HepG2 (cell line): ENCODE measurements around the gene NHERF2. TPM values are rescaled to one million over a fixed set of nuclear protein-coding genes. Genes with fewer than 3 reads are reported as not detected.

Experiments used
- KMT2A ChIP-seq: sonication (generic); formaldehyde crosslinking; IDR thresholded peaks from 2 replicates; pipeline ENCODE4 v1.4.0; 2020; ENCODE audit warnings: missing genetic modification reagents
- NR3C1 ChIP-seq: sonication (generic); formaldehyde crosslinking; IDR thresholded peaks from 2 replicates; pipeline ENCODE4 v1.4.0; 2020; ENCODE audit warnings: missing genetic modification reagents
- PCBP1 ChIP-seq: fragments of 200-400 bp; formaldehyde crosslinking; IDR thresholded peaks from 2 replicates; pipeline ENCODE4 v1.6.1; 2017; ENCODE audit warnings: mild to moderate bottlenecking, low read depth, low read length, borderline replicate concordance
- RNF219 ChIP-seq: sonication (generic); formaldehyde crosslinking; IDR thresholded peaks from 2 replicates; pipeline ENCODE4 v1.5.0; 2020; ENCODE audit warnings: mild to moderate bottlenecking, missing genetic modification reagents
- STAT6 ChIP-seq: sonication (generic); formaldehyde crosslinking; IDR thresholded peaks from 2 replicates; pipeline ENCODE4 v1.4.0; 2020; ENCODE audit warnings: missing genetic modification reagents, mild to moderate bottlenecking, borderline replicate concordance
- TCF7 ChIP-seq: sonication (generic); IDR thresholded peaks from 2 replicates; pipeline ENCODE4 v1.6.1; 2016; ENCODE audit warnings: antibody characterized with exemption, low read depth
- TOE1 ChIP-seq: sonication (generic); formaldehyde crosslinking; IDR thresholded peaks from 2 replicates; pipeline ENCODE4 v1.4.0; 2020; ENCODE audit warnings: mild to moderate bottlenecking, missing genetic modification reagents
- ZNF550 ChIP-seq: sonication (generic); formaldehyde crosslinking; IDR thresholded peaks from 2 replicates; pipeline ENCODE4 v1.4.0; 2020; ENCODE audit warnings: mild to moderate bottlenecking, missing genetic modification reagents, borderline replicate concordance
- ZNF567 ChIP-seq: sonication (generic); formaldehyde crosslinking; IDR thresholded peaks from 2 replicates; pipeline ENCODE4 v1.8.1; 2023; ENCODE audit warnings: mild to moderate bottlenecking, missing genetic modification reagents, borderline replicate concordance
- ZNF672 ChIP-seq: sonication (generic); formaldehyde crosslinking; IDR thresholded peaks from 2 replicates; pipeline ENCODE4 v1.8.1; 2022; ENCODE audit warnings: missing genetic modification reagents
- ZNF746 ChIP-seq: sonication (generic); formaldehyde crosslinking; IDR thresholded peaks from 2 replicates; pipeline ENCODE4 v1.8.0; 2022; ENCODE audit warnings: mild to moderate bottlenecking, missing genetic modification reagents
- ZSCAN9 ChIP-seq: IDR thresholded peaks from 2 replicates; pipeline ENCODE4 v1.6.1; 2016; ENCODE audit warnings: borderline replicate concordance
- polyA plus RNA-seq, 8 experiments: library from polyadenylated mRNA; depleted of rRNA in 3 of 8; stranded (reverse) in 7 of 8; unstranded in 1 of 8; fragments of >200 nt; fragmentation: Illumina TruSeq in 4 of 8; extraction: Trizol in 4 of 8; gene quantifications; 2 replicates each; pipeline versions ENCODE4 v1.2.1 to v1.2.3, GENCODE V29; 2011 to 2016; ENCODE audit warnings: low read depth in 4 of 8, missing spikeins in 1 of 8, mixed read lengths in 1 of 8; ENCODE audit not compliant: insufficient read depth in 1 of 8
- total RNA-seq, 5 experiments: library from RNA; depleted of rRNA; stranded (reverse); fragments of >200 nt; fragmentation: Illumina TruSeq; extraction: Trizol; gene quantifications; 2 replicates each; pipeline ENCODE4 v1.2.3, GENCODE V29; 2016; ENCODE audit warnings: low read depth in 1 of 5
- TF ChIP-seq, protein P1 (sequence below): sonication (generic); formaldehyde crosslinking; IDR thresholded peaks from 2 replicates; pipeline ENCODE4 v1.4.0; 2020; ENCODE audit warnings: missing genetic modification reagents
- TF ChIP-seq, protein P2 (sequence below): sonication (generic); formaldehyde crosslinking; IDR thresholded peaks from one replicate; pipeline ENCODE4 v1.5.1; 2020; ENCODE audit warnings: mild to moderate bottlenecking, missing genetic modification reagents; ENCODE audit errors: not compliant biosample characterization

NHERF2 gene
- total and polyA plus RNA-seq, 2 of the 13 experiments (the other 11 are each of a cell fraction or from before 2014, with no cell fraction given): 23.7 to 39.3 TPM

DNA sequence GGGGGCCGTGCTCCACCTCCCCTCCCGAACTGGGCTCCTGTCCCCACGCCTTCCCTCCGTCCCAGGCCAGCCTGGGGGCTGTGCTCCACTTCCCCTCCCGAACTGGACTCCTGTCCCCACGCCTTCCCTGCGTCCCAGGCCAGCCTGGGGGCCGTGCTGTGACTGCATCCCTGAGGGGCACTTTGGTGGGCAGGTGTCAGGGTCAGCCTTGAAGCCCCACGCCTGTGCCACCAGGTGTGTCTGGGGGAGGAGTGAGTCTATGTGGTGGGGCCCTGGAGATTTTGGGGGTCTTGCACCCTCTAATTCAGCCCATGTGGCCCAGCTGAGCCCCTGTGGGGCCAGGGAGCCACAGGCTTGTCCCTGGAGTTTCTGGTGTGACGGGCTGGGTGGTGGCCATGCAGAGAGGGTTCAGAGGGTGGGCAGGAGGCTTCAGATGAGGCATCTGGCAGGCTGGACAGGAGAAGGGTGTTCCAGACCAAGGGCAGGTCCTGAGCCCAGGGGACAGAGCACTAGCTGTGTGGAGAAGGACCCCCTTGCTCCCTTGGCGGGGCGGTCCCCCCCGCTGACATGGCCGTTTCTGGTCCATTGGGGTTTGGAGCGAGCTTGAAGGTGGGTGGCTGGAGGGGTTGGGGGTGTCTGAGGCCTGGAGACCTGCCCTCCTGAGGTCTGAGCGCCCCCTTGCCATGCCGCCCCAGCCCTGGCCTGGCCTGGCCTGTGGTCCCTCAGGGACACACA, 8.2 kb downstream of the NHERF2 start (continued):
- TF ChIP-seq STAT6 (CRISPR knock-in tag): no peak
- TF ChIP-seq ZNF550 (CRISPR knock-in tag): no peak
- no peak for TF ChIP-seq ZNF567 (CRISPR knock-in tag)
- TF ChIP-seq RNF219 (CRISPR knock-in tag): no peak
- TF ChIP-seq, protein P1, sequence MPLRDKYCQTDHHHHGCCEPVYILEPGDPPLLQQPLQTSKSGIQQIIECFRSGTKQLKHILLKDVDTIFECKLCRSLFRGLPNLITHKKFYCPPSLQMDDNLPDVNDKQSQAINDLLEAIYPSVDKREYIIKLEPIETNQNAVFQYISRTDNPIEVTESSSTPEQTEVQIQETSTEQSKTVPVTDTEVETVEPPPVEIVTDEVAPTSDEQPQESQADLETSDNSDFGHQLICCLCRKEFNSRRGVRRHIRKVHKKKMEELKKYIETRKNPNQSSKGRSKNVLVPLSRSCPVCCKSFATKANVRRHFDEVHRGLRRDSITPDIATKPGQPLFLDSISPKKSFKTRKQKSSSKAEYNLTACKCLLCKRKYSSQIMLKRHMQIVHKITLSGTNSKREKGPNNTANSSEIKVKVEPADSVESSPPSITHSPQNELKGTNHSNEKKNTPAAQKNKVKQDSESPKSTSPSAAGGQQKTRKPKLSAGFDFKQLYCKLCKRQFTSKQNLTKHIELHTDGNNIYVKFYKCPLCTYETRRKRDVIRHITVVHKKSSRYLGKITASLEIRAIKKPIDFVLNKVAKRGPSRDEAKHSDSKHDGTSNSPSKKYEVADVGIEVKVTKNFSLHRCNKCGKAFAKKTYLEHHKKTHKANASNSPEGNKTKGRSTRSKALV (CRISPR knock-in tag): no peak
- TF ChIP-seq KMT2A (CRISPR knock-in tag): no peak
- TF ChIP-seq, protein P2, sequence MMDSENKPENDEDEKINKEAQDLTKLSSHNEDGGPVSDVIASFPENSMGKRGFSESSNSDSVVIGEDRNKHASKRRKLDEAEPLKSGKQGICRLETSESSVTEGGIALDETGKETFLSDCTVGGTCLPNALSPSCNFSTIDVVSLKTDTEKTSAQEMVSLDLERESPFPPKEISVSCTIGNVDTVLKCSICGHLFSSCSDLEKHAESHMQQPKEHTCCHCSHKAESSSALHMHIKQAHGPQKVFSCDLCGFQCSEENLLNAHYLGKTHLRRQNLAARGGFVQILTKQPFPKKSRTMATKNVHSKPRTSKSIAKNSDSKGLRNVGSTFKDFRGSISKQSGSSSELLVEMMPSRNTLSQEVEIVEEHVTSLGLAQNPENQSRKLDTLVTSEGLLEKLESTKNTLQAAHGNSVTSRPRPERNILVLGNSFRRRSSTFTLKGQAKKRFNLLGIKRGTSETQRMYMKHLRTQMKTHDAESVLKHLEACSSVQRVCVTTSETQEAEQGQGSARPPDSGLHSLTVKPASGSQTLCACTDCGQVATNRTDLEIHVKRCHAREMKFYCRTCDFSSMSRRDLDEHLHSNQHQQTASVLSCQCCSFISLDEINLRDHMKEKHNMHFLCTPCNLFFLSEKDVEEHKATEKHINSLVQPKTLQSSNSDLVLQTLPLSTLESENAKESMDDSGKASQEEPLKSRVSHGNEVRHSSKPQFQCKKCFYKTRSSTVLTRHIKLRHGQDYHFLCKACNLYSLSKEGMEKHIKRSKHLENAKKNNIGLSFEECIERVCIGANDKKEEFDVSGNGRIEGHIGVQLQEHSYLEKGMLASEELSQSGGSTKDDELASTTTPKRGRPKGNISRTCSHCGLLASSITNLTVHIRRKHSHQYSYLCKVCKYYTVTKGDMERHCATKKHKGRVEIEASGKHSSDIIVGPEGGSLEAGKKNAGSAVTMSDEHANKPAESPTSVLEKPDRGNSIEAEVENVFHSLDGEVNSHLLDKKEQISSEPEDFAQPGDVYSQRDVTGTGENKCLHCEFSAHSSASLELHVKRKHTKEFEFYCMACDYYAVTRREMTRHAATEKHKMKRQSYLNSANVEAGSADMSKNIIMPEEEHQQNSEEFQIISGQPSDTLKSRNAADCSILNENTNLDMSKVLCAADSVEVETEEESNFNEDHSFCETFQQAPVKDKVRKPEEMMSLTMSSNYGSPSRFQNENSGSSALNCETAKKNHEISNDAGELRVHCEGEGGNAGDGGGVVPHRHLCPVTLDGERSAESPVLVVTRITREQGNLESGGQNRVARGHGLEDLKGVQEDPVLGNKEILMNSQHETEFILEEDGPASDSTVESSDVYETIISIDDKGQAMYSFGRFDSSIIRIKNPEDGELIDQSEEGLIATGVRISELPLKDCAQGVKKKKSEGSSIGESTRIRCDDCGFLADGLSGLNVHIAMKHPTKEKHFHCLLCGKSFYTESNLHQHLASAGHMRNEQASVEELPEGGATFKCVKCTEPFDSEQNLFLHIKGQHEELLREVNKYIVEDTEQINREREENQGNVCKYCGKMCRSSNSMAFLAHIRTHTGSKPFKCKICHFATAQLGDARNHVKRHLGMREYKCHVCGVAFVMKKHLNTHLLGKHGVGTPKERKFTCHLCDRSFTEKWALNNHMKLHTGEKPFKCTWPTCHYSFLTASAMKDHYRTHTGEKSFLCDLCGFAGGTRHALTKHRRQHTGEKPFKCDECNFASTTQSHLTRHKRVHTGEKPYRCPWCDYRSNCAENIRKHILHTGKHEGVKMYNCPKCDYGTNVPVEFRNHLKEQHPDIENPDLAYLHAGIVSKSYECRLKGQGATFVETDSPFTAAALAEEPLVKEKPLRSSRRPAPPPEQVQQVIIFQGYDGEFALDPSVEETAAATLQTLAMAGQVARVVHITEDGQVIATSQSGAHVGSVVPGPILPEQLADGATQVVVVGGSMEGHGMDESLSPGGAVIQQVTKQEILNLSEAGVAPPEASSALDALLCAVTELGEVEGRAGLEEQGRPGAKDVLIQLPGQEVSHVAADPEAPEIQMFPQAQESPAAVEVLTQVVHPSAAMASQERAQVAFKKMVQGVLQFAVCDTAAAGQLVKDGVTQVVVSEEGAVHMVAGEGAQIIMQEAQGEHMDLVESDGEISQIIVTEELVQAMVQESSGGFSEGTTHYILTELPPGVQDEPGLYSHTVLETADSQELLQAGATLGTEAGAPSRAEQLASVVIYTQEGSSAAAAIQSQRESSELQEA (CRISPR knock-in tag): no peak
- no peak for TF ChIP-seq ZSCAN9 (CRISPR knock-in tag)
- no peak for TF ChIP-seq TCF7
- no peak for TF ChIP-seq ZNF672 (CRISPR knock-in tag)
- no peak for TF ChIP-seq TOE1 (CRISPR knock-in tag)
- TF ChIP-seq NR3C1 (CRISPR knock-in tag): no peak
- no peak for TF ChIP-seq ZNF746 (CRISPR knock-in tag)
- TF ChIP-seq PCBP1: 0 out of 2 replicates have a peak, but pooled peaks have one; percentile 35
